Trophoblast cell (in vitro differentiated cells and primary cell): ENCODE data around the gene FABP1.

Experiments
- DNase-seq, 2 donors: peaks; one replicate each; pipeline ENCODE4 v3.0.0-alpha.2; 2016
- H2AFZ ChIP-seq: 2 replicates; pipeline ENCODE4 v1.6.1; 2013; ENCODE audit warnings: low read length, moderate library complexity, mild to moderate bottlenecking; ENCODE audit not compliant: insufficient read depth, poor library complexity
- H2AK5ac ChIP-seq: 2 replicates; pipeline ENCODE4 v1.6.1; 2013; ENCODE audit warnings: mild to moderate bottlenecking, low read length
- H2BK120ac ChIP-seq: 2 replicates; pipeline ENCODE4 v1.6.1; 2013; ENCODE audit warnings: low read length, mild to moderate bottlenecking, moderate library complexity; ENCODE audit not compliant: insufficient read depth, poor library complexity
- H2BK12ac ChIP-seq: 2 replicates; pipeline ENCODE4 v1.6.1; 2013; ENCODE audit warnings: mild to moderate bottlenecking, low read length, moderate library complexity
- H2BK5ac ChIP-seq: 2 replicates; pipeline ENCODE4 v1.6.1; 2013; ENCODE audit warnings: low read length, low read depth, moderate library complexity, mild to moderate bottlenecking; ENCODE audit not compliant: poor library complexity
- H3K14ac ChIP-seq: 2 replicates; pipeline ENCODE4 v1.6.1; 2013; ENCODE audit warnings: mild to moderate bottlenecking, low read length
- H3K18ac ChIP-seq: 2 replicates; pipeline ENCODE4 v1.6.1; 2013; ENCODE audit warnings: mild to moderate bottlenecking, low read length
- H3K23ac ChIP-seq: 2 replicates; pipeline ENCODE4 v1.6.1; 2013; ENCODE audit warnings: low read length
- H3K27ac ChIP-seq: 2 replicates; pipeline ENCODE4 v1.5.1; 2013; ENCODE audit warnings: low read depth, mild to moderate bottlenecking, inconsistent platforms, low read length, moderate library complexity
- H3K27me3 ChIP-seq: 2 replicates; pipeline ENCODE4 v1.6.1; 2013; ENCODE audit warnings: inconsistent platforms, mild to moderate bottlenecking, low read length, moderate library complexity; ENCODE audit not compliant: insufficient read depth
- H3K36me3 ChIP-seq, 2 experiments: 1 replicate in 1 of 2; 2 replicates in 1 of 2; pipeline ENCODE4 v1.6.1; 2013; ENCODE audit warnings: low read length in 2 of 2, mild to moderate bottlenecking in 2 of 2, moderate library complexity in 1 of 2; ENCODE audit not compliant: insufficient read depth in 2 of 2, control insufficient read depth in 1 of 2
- H3K4ac ChIP-seq: 2 replicates; pipeline ENCODE4 v1.6.1; 2013; ENCODE audit warnings: low read depth, mild to moderate bottlenecking, low read length, moderate library complexity
- H3K4me1 ChIP-seq, 2 experiments: 1 replicate in 1 of 2; 2 replicates in 1 of 2; pipeline ENCODE4 v1.6.1; 2013; ENCODE audit warnings: low read length in 2 of 2, mild to moderate bottlenecking in 2 of 2, moderate library complexity in 1 of 2; ENCODE audit not compliant: insufficient read depth in 2 of 2, control insufficient read depth in 1 of 2
- H3K4me2 ChIP-seq: 2 replicates; pipeline ENCODE4 v1.6.1; 2013; ENCODE audit warnings: inconsistent platforms, mild to moderate bottlenecking, low read length, moderate library complexity
- H3K4me3 ChIP-seq: 2 replicates; pipeline ENCODE4 v1.5.1; 2013; ENCODE audit warnings: mild to moderate bottlenecking, low read depth, low read length, inconsistent platforms
- H3K79me1 ChIP-seq: one replicate; pipeline ENCODE4 v1.6.1; 2013; ENCODE audit warnings: low read length
- H3K79me2 ChIP-seq: 2 replicates; pipeline ENCODE4 v1.6.1; 2013; ENCODE audit warnings: low read length, mild to moderate bottlenecking; ENCODE audit not compliant: control insufficient read depth, insufficient read depth, poor library complexity
- H3K9ac ChIP-seq: 2 replicates; pipeline ENCODE4 v1.6.1; 2013; ENCODE audit warnings: mild to moderate bottlenecking, low read length
- H3K9me3 ChIP-seq: 2 replicates; pipeline ENCODE4 v1.6.1; 2013; ENCODE audit warnings: low read depth, mild to moderate bottlenecking, control low read depth, inconsistent platforms, low read length; ENCODE audit not compliant: insufficient read depth
- H4K12ac ChIP-seq: 2 replicates; pipeline ENCODE4 v1.6.1; 2013; ENCODE audit warnings: low read depth, mild to moderate bottlenecking, low read length, moderate library complexity
- H4K8ac ChIP-seq: 2 replicates; pipeline ENCODE4 v1.6.1; 2013; ENCODE audit warnings: low read depth, mild to moderate bottlenecking, low read length, moderate library complexity
- H4K91ac ChIP-seq: one replicate; pipeline ENCODE4 v1.6.1; 2013; ENCODE audit warnings: low read depth, mild to moderate bottlenecking, low read length, moderate library complexity
- WGBS: extraction: QIAGEN DNeasy Blood & Tissue Kit; methylation state at CpG from one replicate; pipeline ENCODE4 v1.1.7; 2013; ENCODE audit warnings: missing lambda C conversion rate; ENCODE audit not compliant: insufficient read length, insufficient coverage; ENCODE audit errors: extremely low coverage; 5-methylcytosine and 5-hydroxymethylcytosine counted together

Gene FABP1

DNA sequence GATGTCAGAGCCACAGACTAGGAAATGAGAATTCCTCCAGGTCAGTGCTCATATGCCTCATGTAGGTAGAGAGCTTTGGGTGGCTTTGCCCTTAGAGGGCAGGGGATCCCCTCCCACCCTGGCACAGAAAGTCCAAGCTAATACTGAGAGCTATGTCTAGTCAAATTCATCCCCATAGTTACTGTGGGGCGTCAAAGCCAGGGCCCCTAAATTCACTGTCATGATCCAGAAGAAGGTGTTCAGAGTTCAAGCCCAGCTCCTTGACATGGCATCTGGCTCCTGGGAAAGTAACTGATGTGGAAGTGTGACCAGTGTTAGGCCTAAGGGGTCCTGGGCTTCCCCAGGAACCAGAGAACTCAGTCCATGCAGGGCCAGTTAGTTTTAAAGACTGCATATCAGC is 44.1 kb upstream of the FABP1 start:
- peaks cover 5 to 8% of the 10 kb centered on the region in 2 experiments for H3K4me1 ChIP-seq
- H3K14ac ChIP-seq, result no peak overlapping the region
- H4K91ac ChIP-seq, result no peak overlapping the region
- H3K4me2 ChIP-seq, result no peak overlapping the region
- H2BK12ac ChIP-seq, result no peak overlapping the region
- no peak overlapping the region for H3K23ac ChIP-seq
- H2BK5ac ChIP-seq, result no peak overlapping the region
- no peak overlapping the region for H4K8ac ChIP-seq
- H4K12ac ChIP-seq, result no peak overlapping the region
- no peaks in the 10 kb centered on the region for H3K9me3 ChIP-seq
- no peaks in the 10 kb centered on the region for H3K27me3 ChIP-seq
- no peak overlapping the region for H3K18ac ChIP-seq
- no peak overlapping the region for H2AK5ac ChIP-seq
- H3K79me2 ChIP-seq, result peaks cover 3% of the 10 kb centered on the region
- H2BK120ac ChIP-seq, result no peak overlapping the region
- DNase-seq, result no peak
- no peaks in the 10 kb centered on the region for H3K36me3 ChIP-seq
- no peak overlapping the region for H2AFZ ChIP-seq
- no peak overlapping the region for H3K9ac ChIP-seq
- no peak overlapping the region for H3K4me3 ChIP-seq
- H3K4ac ChIP-seq, result no peak overlapping the region
- WGBS, result no CpG with 5 or more reads among the region's 1 CpG
- peaks cover 5% of the 10 kb centered on the region for H3K79me1 ChIP-seq
- H3K27ac ChIP-seq, result no peak overlapping the region

- Histone ChIP-seq H3K4me1 (peaks cover 5 to 8% of the 10 kb centered on the region in 2 experiments), H2BK12ac (no peak overlapping the region), H3K4me3 (peak overlapping the region; percentile 80), H3K18ac (peak overlapping the region; percentile 74), H2AFZ (peak overlapping the region; percentile 79), H3K27ac (no peak overlapping the region), H3K23ac (no peak overlapping the region), H4K91ac (peak overlapping the region; percentile 74), H3K79me1 (peaks cover 5% of the 10 kb centered on the region), H3K27me3 (no peaks in the 10 kb centered on the region), H2BK120ac (peak overlapping the region; percentile 59), H4K8ac (peak overlapping the region; percentile 96), H3K79me2 (peaks cover 3% of the 10 kb centered on the region), H3K14ac (peak overlapping the region; percentile 84), H3K9ac (peak overlapping the region; percentile 85), H3K36me3 (no peaks in the 10 kb centered on the region), H2AK5ac (peak overlapping the region; percentile 84), H2BK5ac (no peak overlapping the region), H3K4ac (peak overlapping the region; percentile 80), H3K4me2 (peak overlapping the region; percentile 92), H3K9me3 (no peaks in the 10 kb centered on the region), H4K12ac (peak overlapping the region; percentile 89)
- peak; percentile 11 to 59 for DNase-seq
- no CpG with 5 or more reads among the region's 37 CpGs for WGBS
Observed at GRCh38 chr2:88170472-88170892, 42.6 kb upstream of the FABP1 start.

DNA sequence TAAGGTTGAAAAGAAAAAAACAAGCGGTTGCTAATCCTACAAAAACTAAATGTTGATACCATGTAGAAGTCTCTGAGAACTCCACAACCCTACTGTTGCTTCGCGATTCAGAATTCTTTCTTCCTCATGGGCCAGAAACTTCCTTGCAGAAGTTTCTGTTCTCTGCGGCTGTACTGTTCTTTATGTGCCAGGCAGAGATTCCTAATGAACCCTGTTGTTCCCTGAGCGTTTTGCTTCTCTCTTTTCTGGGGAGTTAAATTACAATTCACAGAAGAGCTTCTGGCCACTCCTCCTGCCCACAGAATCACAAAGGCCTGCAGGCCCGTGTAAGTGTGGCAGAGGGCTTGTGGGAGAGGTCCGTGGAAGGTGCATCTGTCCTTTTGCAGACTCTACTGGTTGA is 40.5 kb upstream of the FABP1 start:
- H3K27ac ChIP-seq, result no peak overlapping the region
- H3K4me1 ChIP-seq, result peaks cover 5 to 8% of the 10 kb centered on the region in 2 experiments
- WGBS, result no CpG with 5 or more reads among the region's 7 CpGs
- no peak overlapping the region for H4K91ac ChIP-seq
- DNase-seq, result no peak
- no peak overlapping the region for H3K4me3 ChIP-seq
- H3K79me2 ChIP-seq, result peaks cover 3% of the 10 kb centered on the region
- H3K9me3 ChIP-seq, result no peaks in the 10 kb centered on the region
- H3K14ac ChIP-seq, result no peak overlapping the region
- no peak overlapping the region for H2AK5ac ChIP-seq
- no peak overlapping the region for H4K8ac ChIP-seq
- H3K4me2 ChIP-seq, result no peak overlapping the region
- H3K23ac ChIP-seq, result no peak overlapping the region
- H2BK12ac ChIP-seq, result no peak overlapping the region
- no peak overlapping the region for H3K4ac ChIP-seq
- H2BK5ac ChIP-seq, result no peak overlapping the region
- H3K9ac ChIP-seq, result no peak overlapping the region
- no peak overlapping the region for H3K18ac ChIP-seq
- H3K36me3 ChIP-seq, result no peaks in the 10 kb centered on the region
- no peaks in the 10 kb centered on the region for H3K27me3 ChIP-seq
- H3K79me1 ChIP-seq, result peaks cover 5% of the 10 kb centered on the region
- H2AFZ ChIP-seq, result no peak overlapping the region
- no peak overlapping the region for H4K12ac ChIP-seq
- H2BK120ac ChIP-seq, result no peak overlapping the region

DNA sequence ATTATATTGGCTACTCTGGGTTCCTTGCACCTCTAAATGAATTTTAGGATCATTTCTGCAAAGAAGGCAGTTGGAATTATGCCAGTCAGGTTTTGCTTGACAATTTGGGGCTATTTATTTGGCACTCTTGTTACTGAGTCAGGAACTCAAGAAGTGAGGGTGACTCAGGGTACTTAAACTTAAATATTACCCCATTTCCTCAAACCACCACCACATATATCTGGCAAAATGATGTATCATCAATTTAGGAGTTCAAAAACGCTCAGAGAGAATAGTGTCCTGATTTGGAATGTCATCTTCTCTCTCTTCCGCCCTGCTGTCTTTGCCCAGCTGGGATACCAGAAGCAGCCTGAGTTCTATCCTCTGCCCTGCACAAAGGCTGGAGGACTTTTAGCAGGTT is 39.9 kb upstream of the FABP1 start:
- Histone ChIP-seq H3K4me3 (no peak overlapping the region), H3K36me3 (no peaks in the 10 kb centered on the region), H3K9me3 (no peaks in the 10 kb centered on the region), H2BK120ac (no peak overlapping the region), H4K8ac (no peak overlapping the region), H3K27ac (no peak overlapping the region), H3K18ac (no peak overlapping the region), H3K9ac (no peak overlapping the region), H2AFZ (no peak overlapping the region), H3K79me2 (peaks cover 3% of the 10 kb centered on the region), H3K14ac (no peak overlapping the region), H3K4me2 (no peak overlapping the region), H3K23ac (no peak overlapping the region), H3K27me3 (no peaks in the 10 kb centered on the region), H2AK5ac (no peak overlapping the region), H2BK5ac (no peak overlapping the region), H3K79me1 (peaks cover 5% of the 10 kb centered on the region), H3K4ac (no peak overlapping the region), H2BK12ac (no peak overlapping the region), H4K12ac (no peak overlapping the region), H3K4me1 (peaks cover 5 to 8% of the 10 kb centered on the region in 2 experiments), H4K91ac (no peak overlapping the region)
- WGBS, result no CpG with 5 or more reads among the region's 2 CpGs
- DNase-seq, result no peak
